Activated T-helper 1 cell treated with anti-CD3 and anti-CD28 coated beads, Interleukin-12 subunit alpha, Interleukin-12 subunit beta, Interleukin-2, Interleukin-4 antibody, amounts not matched to agents 30 ng/mL and 10 ng/mL and 1 ng/mL, durations not matched to agents 14 hours and 24 hours and 36 hours (primary cell): Measurements from ENCODE around the gene VENTX. TPM values are rescaled to one million over a fixed set of nuclear protein-coding genes. Genes with fewer than 3 reads are reported as not detected.

ENCODE experiments used
- DNase-seq: peaks from one replicate; pipeline ENCODE4 v3.0.0; 2021; ENCODE audit warnings: low spot score
- H3K27ac Mint-ChIP-seq: one replicate; pipeline ENCODE4 v1.8.0; 2021; ENCODE audit warnings: mild to moderate bottlenecking, mixed read lengths
- H3K27me3 Mint-ChIP-seq: one replicate; pipeline ENCODE4 v1.8.0; 2022; ENCODE audit warnings: mild to moderate bottlenecking, moderate library complexity, mixed read lengths; ENCODE audit not compliant: insufficient read depth
- H3K36me3 Mint-ChIP-seq: one replicate; pipeline ENCODE4 v1.8.0; 2021; ENCODE audit warnings: low read depth, mixed read lengths
- H3K4me1 Mint-ChIP-seq: one replicate; pipeline ENCODE4 v1.8.0; 2021; ENCODE audit warnings: low read depth, mixed read lengths
- H3K4me3 Mint-ChIP-seq: one replicate; pipeline ENCODE4 v1.8.0; 2021; ENCODE audit warnings: mild to moderate bottlenecking, moderate library complexity, mixed read lengths
- H3K9me3 Mint-ChIP-seq: one replicate; pipeline ENCODE4 v1.8.0; 2021; ENCODE audit warnings: mixed read lengths
- intact Hi-C: fragments of 100-400 bp; cut with micrococcal nuclease; formaldehyde crosslinking; loops from one replicate; pipeline ENCODE4 v1.15.1; 2024
- total RNA-seq: library from RNA; stranded (reverse); gene quantifications from 2 replicates; pipeline ENCODE4 v1.2.3, GENCODE V29; 2022

Gene VENTX
- total RNA-seq, 1 donor from 2014 or later = not detected

DNA sequence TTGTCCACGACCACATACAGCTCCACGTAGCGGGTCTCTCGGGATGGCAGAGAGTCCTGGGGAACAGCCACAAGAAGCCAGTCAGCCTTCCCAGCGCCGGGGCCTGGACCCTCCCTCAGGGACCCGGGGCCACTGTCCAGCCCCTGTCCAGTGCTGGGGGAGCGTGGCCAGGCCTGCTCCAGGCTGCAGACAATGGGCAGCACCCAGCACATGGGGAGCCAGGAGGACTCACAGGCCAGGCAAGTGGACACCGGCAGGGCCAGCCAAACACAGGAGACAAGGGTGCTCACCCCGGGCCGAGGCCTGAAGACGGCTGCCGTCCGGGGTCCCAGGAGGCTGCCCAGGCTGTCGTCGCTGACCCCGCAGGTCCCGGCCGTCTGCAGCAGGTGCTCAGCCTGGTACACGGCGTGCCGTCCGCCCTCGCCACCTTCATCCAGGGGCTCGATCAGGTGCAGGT lies 35.3 kb downstream of the VENTX start:
- intact Hi-C loops = loop anchor here (10.0 kb wide), 2 partner anchors 968 to 1368 kb away; partner anchors contain the start of genes PPP2R2D and STK32C
- Mint-ChIP-seq H3K4me3 (no peak overlapping the region), H3K9me3 (no peaks in the 10 kb centered on the region), H3K36me3 (peaks cover 7% of the 10 kb centered on the region), H3K27ac (no peak overlapping the region), H3K27me3 (no peaks in the 10 kb centered on the region), H3K4me1 (peaks cover 5% of the 10 kb centered on the region)
- no peak for DNase-seq

DNA sequence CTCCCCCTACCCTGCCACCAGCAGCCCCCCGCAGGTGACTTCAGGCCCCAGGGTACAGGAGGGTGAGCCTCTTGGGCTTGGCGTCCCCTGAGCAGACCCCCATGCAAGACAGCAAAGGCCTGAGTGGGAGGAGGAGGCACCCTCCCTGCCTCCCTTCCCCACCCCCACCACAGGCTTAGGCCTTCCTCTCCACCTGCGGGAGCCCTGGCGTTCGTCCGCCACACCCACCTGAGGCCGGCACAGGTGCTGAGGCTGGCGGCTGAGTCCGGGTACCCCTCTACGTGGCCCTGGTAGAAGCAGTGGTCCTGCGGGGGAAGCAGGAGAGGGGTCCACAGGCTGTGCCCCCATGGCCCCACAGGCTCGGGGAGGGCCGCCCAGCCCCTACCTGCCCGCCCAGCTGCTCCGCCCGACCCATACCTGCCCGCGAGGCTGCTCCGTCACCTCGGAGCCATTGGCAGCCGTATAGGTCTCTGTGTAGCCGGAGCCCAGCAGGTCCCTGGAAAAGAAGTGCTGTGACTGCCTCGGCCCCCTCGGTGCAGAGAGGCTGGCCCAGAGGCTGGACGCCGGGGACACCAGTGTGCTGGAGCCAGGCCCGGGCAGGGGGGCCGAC lies 36.0 kb downstream of the VENTX start:
- no peak overlapping the region for H3K27ac Mint-ChIP-seq
- no peak for DNase-seq
- H3K27me3 Mint-ChIP-seq = no peaks in the 10 kb centered on the region
- intact Hi-C loops = loop anchor here (2.0 to 10.0 kb wide), 3 partner anchors 117 to 1369 kb away; partner anchors contain the start of genes PPP2R2D and STK32C
- no peaks in the 10 kb centered on the region for H3K9me3 Mint-ChIP-seq
- H3K4me1 Mint-ChIP-seq = peaks cover 11% of the 10 kb centered on the region
- peaks cover 10% of the 10 kb centered on the region for H3K36me3 Mint-ChIP-seq
- H3K4me3 Mint-ChIP-seq = no peak overlapping the region

DNA sequence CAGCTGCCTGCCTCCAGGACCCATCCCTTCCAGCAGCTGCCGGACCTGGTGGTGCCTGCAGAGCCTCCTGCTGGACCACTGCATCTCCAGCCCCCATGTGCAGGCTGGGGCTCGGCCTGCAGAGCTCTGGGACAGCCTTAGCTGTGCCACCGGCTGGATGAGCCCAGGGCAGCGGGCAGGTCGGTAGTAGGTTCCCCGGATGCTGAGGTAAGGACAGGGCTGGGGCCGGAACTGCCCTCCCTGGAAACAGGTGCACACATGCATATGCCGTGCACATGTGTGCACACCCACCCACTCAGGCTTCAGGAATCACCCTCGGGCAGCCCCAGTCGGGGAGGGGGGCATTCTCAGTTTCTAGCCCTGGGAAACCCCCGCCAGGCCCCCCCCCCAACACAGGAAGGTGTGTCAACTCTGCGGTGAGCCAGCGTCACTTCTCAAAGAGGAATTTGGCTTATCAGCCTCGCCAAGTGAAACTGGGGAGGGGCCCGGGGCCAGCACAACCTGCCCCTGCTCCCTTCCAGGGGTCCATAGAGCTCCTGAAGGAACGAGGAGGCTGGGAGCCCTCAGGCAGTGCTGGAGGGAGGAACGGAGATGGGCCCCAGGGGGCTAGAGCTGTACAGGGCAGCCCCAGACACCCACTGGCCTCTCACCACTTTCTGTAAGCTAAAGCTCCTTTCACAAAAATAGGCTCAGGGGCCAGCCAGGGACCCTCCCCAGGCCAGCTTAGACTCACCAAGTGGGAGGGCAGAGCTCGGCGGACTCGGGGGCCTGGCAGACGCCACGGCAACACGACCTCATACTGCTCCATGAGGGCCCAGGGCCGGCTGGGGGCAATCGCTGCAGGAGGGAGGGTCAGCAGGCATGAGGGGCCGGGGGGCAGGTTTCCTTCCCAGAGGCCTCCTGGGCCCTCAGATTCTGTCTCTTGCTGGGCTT lies 37.4 kb downstream of the VENTX start:
- intact Hi-C loops = loop anchor here (1.0 to 10.0 kb wide), 5 partner anchors 14 to 1370 kb away; partner anchors contain the start of genes PPP2R2D and STK32C
- Mint-ChIP-seq H3K4me3 (peak overlapping the region; percentile 92), H3K36me3 (peaks cover 15% of the 10 kb centered on the region), H3K4me1 (peaks cover 14% of the 10 kb centered on the region), H3K9me3 (no peaks in the 10 kb centered on the region), H3K27ac (peak overlapping the region; percentile 92), H3K27me3 (no peaks in the 10 kb centered on the region)
- peak; percentile 65 for DNase-seq

DNA sequence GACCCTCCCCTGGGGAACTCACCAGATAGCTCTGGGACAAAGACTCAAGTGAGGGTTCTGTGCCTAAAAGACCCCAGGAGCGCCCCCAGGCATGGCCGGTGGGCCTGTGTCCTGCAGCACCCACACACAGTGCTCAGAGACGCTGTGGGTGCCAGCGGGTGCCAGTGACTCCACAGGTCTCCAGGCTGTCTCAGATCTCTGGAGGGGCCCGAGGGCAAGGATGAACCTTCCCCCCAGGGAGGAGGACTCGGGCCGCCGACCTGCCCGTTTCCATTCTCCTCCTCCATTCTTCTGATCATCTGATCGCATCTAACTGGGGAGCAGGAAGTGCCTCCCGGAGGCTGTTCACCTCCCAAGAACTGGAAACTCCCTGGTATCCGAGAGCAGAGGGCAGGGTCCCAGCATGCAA lies 38.0 kb downstream of the VENTX start:
- Mint-ChIP-seq H3K4me3 (peak overlapping the region; percentile 92), H3K27ac (peak overlapping the region; percentile 92), H3K9me3 (no peaks in the 10 kb centered on the region), H3K27me3 (no peaks in the 10 kb centered on the region), H3K4me1 (peaks cover 14% of the 10 kb centered on the region), H3K36me3 (peaks cover 15% of the 10 kb centered on the region)
- DNase-seq = no peak
- intact Hi-C loops = loop anchor here (1.0 to 10.0 kb wide), 6 partner anchors 14 to 1371 kb away; partner anchors contain the start of genes PPP2R2D and STK32C

DNA sequence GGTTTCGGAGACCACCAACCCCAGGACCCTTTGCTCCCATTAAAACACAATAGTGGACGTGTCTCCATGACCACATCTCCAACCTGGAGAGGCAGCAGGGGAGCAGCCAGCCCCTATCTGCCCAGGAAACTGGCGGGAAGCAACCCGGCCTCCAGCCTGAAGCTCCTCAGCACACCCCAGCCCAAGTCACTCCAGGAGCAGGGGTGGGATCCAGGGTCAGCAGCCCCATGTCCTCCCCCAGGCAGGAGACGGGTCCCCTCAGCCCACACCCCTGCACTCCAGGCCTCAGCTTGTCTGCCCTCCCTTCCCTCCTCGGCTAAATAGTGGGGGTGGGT lies 38.4 kb downstream of the VENTX start:
- peaks cover 14% of the 10 kb centered on the region for H3K4me1 Mint-ChIP-seq
- H3K27me3 Mint-ChIP-seq = no peaks in the 10 kb centered on the region
- intact Hi-C loops = loop anchor here (1.0 to 10.0 kb wide), 3 partner anchors 31 to 1371 kb away; partner anchors contain the start of genes PPP2R2D and STK32C
- H3K4me3 Mint-ChIP-seq = peak overlapping the region; percentile 92
- H3K9me3 Mint-ChIP-seq = no peaks in the 10 kb centered on the region
- peak overlapping the region; percentile 92 for H3K27ac Mint-ChIP-seq
- peaks cover 15% of the 10 kb centered on the region for H3K36me3 Mint-ChIP-seq
- DNase-seq = no peak

DNA sequence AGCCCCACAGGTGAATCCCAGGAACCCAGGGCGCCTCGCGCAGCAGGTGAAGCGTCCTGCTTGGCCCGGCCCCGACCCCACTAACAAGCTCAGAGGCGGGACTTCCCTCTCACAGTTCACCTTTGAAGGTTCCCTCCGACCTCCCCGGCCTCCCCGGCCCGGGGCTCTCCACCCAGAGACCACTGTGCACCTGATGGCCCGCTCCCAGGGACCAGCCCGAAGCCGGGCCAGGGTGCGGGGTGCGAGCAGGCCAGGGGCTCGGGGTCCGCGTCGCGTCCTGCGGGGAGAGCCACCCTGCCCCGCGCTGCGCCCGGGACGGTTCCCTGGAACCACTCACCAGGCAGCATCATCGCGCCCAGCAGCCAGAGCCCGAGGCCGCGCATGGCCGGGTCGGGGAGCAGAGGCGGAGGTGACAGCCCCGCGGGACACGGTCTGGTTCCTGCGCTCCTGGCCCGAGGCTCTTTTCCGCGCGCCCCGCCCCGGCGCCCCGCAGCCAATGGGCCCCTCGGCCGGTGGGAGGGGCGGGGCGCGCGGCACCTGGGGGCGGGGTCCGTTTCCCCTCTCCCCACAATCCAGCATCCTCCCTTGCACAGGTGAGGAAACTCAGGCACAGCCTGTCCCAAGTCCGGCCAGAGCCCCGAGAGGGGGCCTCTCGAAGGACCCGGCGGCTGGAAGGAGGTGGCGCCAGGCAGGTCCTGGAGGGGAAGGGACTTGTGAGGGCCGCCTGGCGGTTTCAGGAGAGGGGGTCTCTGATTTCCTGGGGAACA lies 39.0 kb downstream of the VENTX start, which contains the start of gene ADAM8:
Gene ADAM8, minus strand, starts transcription at position 434 of the 767 bp plus-strand sequence. Its CDS starts 51 bp downstream, at position 383.
- Mint-ChIP-seq H3K27ac (peak within 1 kb of the TSS; percentile 92), H3K4me1 (peaks cover 14% of the 10 kb centered on the region), H3K36me3 (peaks cover 15% of the 10 kb centered on the region), H3K27me3 (no peaks in the 10 kb centered on the region), H3K4me3 (peak within 1 kb of the TSS; percentile 92), H3K9me3 (no peaks in the 10 kb centered on the region)
- DNase-seq = peak; percentile 69
- intact Hi-C loops = loop anchor here (1.0 to 10.0 kb wide), 3 partner anchors 31 to 1372 kb away; partner anchors contain the start of genes PPP2R2D and STK32C

DNA sequence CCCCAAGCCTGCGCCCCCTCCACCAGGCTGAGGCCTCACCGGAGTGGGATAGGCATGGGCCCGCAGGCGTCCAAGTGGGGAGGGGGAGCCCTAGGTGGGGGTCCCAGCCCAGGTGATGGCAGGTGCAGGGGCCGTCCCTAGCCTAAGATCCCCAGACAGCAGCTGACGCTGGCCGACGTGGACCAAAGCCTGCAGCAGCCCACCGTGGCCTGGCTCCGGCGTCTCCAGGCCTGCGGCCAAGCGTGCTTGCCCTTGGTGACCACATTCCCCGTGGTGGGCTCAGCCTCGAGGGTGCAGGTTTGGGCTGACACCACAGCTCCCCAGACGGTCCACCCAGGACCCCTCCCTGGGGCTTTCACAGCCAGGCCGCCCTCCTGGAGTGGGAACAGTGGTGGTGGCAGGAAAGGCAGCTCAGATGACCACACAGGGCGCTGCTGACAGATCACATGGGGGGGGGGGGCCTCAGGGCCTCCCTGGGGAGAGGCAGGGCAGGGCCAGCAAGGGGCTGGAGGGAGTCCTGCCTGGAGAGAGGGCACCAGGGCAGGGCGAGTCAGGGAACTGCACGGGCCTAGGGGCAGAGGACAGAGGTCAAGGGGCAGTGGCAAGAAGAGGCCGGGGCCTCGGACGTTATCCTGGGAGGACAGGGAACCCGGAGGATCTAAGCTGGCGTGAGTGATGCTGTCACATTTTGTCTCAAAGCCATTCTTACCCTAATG lies 39.8 kb downstream of the VENTX start:
- peak overlapping the region; percentile 87 for H3K4me3 Mint-ChIP-seq
- H3K27me3 Mint-ChIP-seq = no peaks in the 10 kb centered on the region
- no peak for DNase-seq
- peaks cover 14% of the 10 kb centered on the region for H3K4me1 Mint-ChIP-seq
- H3K27ac Mint-ChIP-seq = no peak overlapping the region
- no peaks in the 10 kb centered on the region for H3K9me3 Mint-ChIP-seq
- H3K36me3 Mint-ChIP-seq = peaks cover 14% of the 10 kb centered on the region
- intact Hi-C loops = loop anchor here (10.0 kb wide), 2 partner anchors 973 to 1373 kb away; partner anchors contain the start of genes PPP2R2D and STK32C

DNA sequence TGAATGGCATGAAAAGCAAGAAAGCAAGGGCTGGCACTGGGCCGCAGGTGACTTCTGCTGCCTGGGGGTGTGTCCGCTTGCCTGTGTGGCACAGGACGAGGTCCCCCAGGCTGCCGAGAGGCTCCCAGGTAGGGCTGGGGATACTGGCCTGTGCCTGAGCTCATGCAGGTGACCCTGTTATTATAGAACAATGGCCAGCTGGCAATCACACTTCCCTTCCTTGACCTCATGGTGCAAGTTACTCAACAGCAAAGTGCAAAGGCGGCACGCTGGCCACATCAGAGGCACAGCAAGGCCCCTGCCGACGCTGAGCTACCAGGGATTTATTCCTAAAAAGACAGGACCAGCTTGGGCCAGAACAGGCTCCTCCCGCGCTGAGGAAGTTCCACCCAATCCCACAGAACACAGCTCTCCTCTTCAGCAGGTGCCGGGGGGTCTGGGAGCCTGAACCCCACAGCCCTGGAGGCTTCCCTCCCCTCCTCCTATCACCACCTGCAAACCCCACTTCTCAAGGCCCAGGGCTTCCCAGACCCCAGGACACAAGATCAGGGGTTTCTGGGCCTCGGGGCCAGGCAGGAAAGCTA lies 40.4 kb downstream of the VENTX start:
- H3K9me3 Mint-ChIP-seq = no peaks in the 10 kb centered on the region
- peak overlapping the region; percentile 87 for H3K4me3 Mint-ChIP-seq
- peak overlapping the region; percentile 86 for H3K27ac Mint-ChIP-seq
- intact Hi-C loops = loop anchor here (10.0 kb wide), 2 partner anchors 973 to 1373 kb away; partner anchors contain the start of genes PPP2R2D and STK32C
- peaks cover 14% of the 10 kb centered on the region for H3K4me1 Mint-ChIP-seq
- H3K27me3 Mint-ChIP-seq = no peaks in the 10 kb centered on the region
- peaks cover 15% of the 10 kb centered on the region for H3K36me3 Mint-ChIP-seq
- DNase-seq = no peak

DNA sequence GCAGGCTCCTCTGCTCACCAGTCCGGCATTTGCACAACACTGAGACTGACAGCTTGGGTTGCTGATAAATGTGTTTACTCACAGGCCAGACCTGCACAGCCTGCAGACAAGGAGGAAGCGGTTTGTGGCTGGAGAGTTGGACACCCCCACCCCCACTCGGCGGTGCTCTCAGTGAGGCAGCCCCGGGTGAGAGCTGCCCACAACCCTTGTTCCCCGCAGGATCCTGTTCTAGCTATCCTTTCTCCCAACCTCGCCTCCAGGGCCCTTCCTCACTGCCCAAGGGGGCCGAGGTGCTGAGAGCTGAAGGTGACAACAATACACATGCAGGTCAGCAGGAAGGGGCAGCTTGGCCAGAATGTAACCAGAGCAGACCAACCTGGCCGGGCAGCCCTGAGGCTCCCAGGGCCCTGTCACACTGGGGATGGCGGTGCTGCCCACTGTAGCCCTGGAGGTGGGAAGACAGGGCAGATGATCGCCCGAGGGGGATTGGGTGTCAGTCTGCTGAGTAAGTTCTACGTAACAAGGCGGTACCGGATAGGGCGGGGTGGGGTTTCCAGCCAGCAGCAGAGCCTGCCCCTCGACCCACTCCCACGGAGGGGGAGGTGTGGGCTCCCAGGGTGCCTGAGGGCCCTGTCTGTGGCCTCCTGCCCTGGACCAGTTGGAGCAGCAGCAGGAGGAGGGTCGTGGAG lies 41.1 kb downstream of the VENTX start:
- H3K27ac Mint-ChIP-seq = peak overlapping the region; percentile 86
- peak overlapping the region; percentile 87 for H3K4me3 Mint-ChIP-seq
- no peaks in the 10 kb centered on the region for H3K27me3 Mint-ChIP-seq
- peak; percentile 63 for DNase-seq
- H3K9me3 Mint-ChIP-seq = no peaks in the 10 kb centered on the region
- peaks cover 18% of the 10 kb centered on the region for H3K36me3 Mint-ChIP-seq
- intact Hi-C loops = loop anchor here (10.0 kb wide), 2 partner anchors 974 to 1374 kb away; partner anchors contain the start of genes PPP2R2D and STK32C
- peaks cover 14% of the 10 kb centered on the region for H3K4me1 Mint-ChIP-seq

DNA sequence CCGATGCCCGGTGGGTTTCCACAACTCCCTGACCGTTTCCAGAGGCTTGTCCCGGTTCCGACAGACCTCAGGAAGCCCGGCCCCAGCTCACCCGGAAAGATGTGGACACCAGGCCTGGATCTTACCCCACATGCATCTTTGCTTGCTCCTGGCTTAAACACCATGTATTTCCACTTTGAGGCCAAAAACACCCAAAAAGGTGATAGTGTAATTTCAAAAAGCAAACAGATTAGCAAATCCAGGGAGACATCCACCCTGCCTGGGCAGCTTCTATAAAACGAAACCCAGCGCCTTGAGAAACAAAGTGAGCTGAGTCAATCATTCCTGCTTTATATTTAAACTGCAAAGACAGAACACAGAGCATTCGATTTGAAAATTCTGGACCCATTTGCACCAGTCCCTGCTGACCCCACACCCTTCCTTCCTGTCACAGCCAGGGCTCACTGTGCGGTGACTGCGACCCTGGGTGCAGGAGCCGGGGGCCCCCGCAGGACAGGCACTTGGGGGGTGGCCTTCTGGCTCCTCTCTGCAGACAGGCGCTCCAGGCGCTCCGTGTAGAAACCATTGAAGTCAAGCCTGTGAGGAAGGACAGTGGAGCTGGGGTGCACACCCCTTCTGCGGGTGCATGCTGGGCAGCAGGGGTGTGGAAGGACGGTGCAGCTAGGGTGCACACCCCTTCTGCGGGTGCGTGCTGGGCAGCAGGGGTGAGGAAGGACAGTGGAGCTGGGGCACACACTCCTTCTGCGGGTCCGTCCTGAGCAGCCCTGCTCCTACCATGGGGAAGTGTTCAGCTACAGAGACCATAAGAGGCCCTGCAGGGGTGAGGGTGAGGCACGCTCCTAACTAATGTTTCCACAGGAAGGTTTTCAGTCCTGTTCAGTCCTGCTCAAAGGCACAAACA lies 41.9 kb downstream of the VENTX start:
- DNase-seq = no peak
- Mint-ChIP-seq H3K27me3 (no peaks in the 10 kb centered on the region), H3K36me3 (peaks cover 20% of the 10 kb centered on the region), H3K9me3 (no peaks in the 10 kb centered on the region), H3K4me1 (peaks cover 14% of the 10 kb centered on the region), H3K4me3 (no peak overlapping the region), H3K27ac (no peak overlapping the region)
- intact Hi-C loops = loop anchor here (10.0 kb wide), 2 partner anchors 975 to 1375 kb away; partner anchors contain the start of genes PPP2R2D and STK32C
